HepG2 (cell line): Measurements from ENCODE around the gene DLX6.

Experiments used
- ASH2L ChIP-seq: fragments of 300-600, 200-600 bp; sonication (generic); IDR thresholded peaks from 2 replicates; pipeline ENCODE4 v1.7.0; 2017; ENCODE audit warnings: low read depth, mild to moderate bottlenecking, moderate library complexity, mixed read lengths, low read length; ENCODE audit not compliant: insufficient read length
- JUND ChIP-seq: sonication (generic); formaldehyde crosslinking; IDR thresholded peaks from 2 replicates; pipeline ENCODE4 v1.8.0; 2022; ENCODE audit warnings: mild to moderate bottlenecking, missing genetic modification reagents
- MAX ChIP-seq: IDR thresholded peaks from 2 replicates; pipeline ENCODE4 v1.6.1; 2012; ENCODE audit warnings: inconsistent platforms
- MIER2 ChIP-seq: IDR thresholded peaks from 2 replicates; pipeline ENCODE4 v1.6.1; 2016; ENCODE audit warnings: missing biosample characterization, missing genetic modification reagents
- MXI1 ChIP-seq: IDR thresholded peaks from 3 replicates; pipeline ENCODE4 v1.6.1; 2012; ENCODE audit warnings: low read depth, low read length, inconsistent platforms, borderline replicate concordance
- NONO ChIP-seq, 2 experiments: fragments of 450-650 bp in 1 of 2; sonication (generic) in 1 of 2; formaldehyde crosslinking in 1 of 2; IDR thresholded peaks in 1 of 2; conservative IDR thresholded peaks in 1 of 2; 2 replicates each; pipeline versions ENCODE4 v1.6.1 to v1.8.0; 2017 to 2022; ENCODE audit warnings: mild to moderate bottlenecking in 1 of 2, missing genetic modification reagents in 1 of 2, moderate library complexity in 1 of 2
- NR3C1 ChIP-seq: sonication (generic); formaldehyde crosslinking; IDR thresholded peaks from 2 replicates; pipeline ENCODE4 v1.4.0; 2020; ENCODE audit warnings: missing genetic modification reagents
- POLR2G ChIP-seq: fragments of 200-400 bp; formaldehyde crosslinking; IDR thresholded peaks from 2 replicates; pipeline ENCODE4 v1.6.1; 2018; ENCODE audit warnings: mild to moderate bottlenecking, low read depth, low read length, moderate library complexity
- SMAD3 ChIP-seq: sonication (generic); formaldehyde crosslinking; IDR thresholded peaks from 2 replicates; pipeline ENCODE4 v1.4.0; 2020; ENCODE audit warnings: missing genetic modification reagents
- SMC3 ChIP-seq: IDR thresholded peaks from 2 replicates; pipeline ENCODE4 v1.6.1; 2011; ENCODE audit warnings: low read length, improper control_type of control experiment
- TEAD2 ChIP-seq: sonication (generic); formaldehyde crosslinking; IDR thresholded peaks from 2 replicates; pipeline ENCODE4 v1.9.0; 2021; ENCODE audit warnings: missing genetic modification reagents
- TF ChIP-seq, protein P1 (sequence below): sonication (generic); formaldehyde crosslinking; IDR thresholded peaks from 2 replicates; pipeline ENCODE4 v1.5.0; 2020; ENCODE audit warnings: mild to moderate bottlenecking, missing genetic modification reagents, moderate library complexity
- TF ChIP-seq, protein P2 (sequence below): sonication (generic); formaldehyde crosslinking; IDR thresholded peaks from 2 replicates; pipeline ENCODE4 v1.5.1; 2020; ENCODE audit warnings: mild to moderate bottlenecking, missing genetic modification reagents
- TF ChIP-seq, protein P3 (sequence below): sonication (generic); formaldehyde crosslinking; IDR thresholded peaks from 2 replicates; pipeline ENCODE4 v1.8.0; 2022; ENCODE audit warnings: mild to moderate bottlenecking, missing genetic modification reagents, borderline replicate concordance

DNA sequence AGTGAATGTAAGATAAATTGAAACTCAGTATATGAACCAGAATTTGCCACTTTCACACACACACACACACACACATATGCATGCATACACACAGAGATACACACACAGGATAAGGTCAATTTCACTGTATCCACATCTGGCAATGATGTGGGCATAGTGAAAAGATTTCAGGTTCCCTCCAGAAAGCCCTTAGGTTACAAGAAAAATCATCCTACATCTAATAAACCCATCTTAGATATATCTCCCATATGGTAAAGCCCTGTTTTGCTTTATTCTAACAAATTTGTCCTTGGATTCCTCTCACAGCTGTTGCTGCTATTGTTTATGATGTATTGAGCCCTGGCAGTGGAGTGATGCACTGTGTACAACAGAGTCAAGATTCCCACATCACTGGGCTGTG lies 27.9 kb upstream of the DLX6 start:
- TF ChIP-seq, protein P1, sequence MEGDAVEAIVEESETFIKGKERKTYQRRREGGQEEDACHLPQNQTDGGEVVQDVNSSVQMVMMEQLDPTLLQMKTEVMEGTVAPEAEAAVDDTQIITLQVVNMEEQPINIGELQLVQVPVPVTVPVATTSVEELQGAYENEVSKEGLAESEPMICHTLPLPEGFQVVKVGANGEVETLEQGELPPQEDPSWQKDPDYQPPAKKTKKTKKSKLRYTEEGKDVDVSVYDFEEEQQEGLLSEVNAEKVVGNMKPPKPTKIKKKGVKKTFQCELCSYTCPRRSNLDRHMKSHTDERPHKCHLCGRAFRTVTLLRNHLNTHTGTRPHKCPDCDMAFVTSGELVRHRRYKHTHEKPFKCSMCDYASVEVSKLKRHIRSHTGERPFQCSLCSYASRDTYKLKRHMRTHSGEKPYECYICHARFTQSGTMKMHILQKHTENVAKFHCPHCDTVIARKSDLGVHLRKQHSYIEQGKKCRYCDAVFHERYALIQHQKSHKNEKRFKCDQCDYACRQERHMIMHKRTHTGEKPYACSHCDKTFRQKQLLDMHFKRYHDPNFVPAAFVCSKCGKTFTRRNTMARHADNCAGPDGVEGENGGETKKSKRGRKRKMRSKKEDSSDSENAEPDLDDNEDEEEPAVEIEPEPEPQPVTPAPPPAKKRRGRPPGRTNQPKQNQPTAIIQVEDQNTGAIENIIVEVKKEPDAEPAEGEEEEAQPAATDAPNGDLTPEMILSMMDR: no peak
- TF ChIP-seq NR3C1 (no peak), ASH2L (no peak), SMC3 (no peak), MXI1 (no peak), MAX (no peak), NONO (IDR thresholded peaks at IDR 0.05) (no peak), NONO (CRISPR knock-in tag; conservative IDR thresholded peaks at IDR 0.05) (no peak), MIER2 (CRISPR knock-in tag) (no peak), JUND (CRISPR knock-in tag) (no peak), POLR2G (no peak), SMAD3 (CRISPR knock-in tag) (no peak), TEAD2 (CRISPR knock-in tag) (no peak)
- TF ChIP-seq, protein P2, sequence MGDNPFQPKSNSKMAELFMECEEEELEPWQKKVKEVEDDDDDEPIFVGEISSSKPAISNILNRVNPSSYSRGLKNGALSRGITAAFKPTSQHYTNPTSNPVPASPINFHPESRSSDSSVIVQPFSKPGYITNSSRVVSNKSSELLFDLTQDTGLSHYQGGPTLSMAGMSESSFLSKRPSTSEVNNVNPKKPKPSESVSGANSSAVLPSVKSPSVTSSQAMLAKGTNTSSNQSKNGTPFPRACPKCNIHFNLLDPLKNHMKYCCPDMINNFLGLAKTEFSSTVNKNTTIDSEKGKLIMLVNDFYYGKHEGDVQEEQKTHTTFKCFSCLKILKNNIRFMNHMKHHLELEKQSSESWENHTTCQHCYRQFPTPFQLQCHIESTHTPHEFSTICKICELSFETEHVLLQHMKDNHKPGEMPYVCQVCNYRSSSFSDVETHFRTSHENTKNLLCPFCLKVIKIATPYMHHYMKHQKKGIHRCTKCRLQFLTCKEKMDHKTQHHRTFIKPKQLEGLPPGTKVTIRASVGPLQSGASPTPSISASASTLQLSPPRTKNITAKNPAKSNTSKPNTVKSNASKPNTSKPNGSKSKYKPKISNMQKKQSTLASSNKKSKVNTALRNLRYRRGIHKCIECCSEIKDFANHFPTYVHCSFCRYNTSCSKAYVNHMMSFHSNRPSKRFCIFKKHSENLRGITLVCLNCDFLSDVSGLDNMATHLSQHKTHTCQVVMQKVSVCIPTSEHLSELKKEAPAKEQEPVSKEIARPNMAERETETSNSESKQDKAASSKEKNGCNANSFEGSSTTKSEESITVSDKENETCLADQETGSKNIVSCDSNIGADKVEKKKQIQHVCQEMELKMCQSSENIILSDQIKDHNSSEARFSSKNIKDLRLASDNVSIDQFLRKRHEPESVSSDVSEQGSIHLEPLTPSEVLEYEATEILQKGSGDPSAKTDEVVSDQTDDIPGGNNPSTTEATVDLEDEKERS (CRISPR knock-in tag): no peak
- TF ChIP-seq, protein P3, sequence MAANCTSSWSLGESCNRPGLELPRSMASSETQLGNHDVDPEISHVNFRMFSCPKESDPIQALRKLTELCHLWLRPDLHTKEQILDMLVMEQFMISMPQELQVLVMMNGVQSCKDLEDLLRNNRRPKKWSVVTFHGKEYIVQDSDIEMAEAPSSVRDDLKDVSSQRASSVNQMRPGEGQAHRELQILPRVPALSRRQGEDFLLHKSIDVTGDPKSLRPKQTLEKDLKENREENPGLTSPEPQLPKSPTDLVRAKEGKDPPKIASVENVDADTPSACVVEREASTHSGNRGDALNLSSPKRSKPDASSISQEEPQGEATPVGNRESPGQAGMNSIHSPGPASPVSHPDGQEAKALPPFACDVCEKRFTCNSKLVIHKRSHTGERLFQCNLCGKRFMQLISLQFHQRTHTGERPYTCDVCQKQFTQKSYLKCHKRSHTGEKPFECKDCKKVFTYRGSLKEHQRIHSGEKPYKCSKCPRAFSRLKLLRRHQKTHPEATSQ: no peak
